ENCODE results near the gene EXOC4.

The EXOC4 gene

DNA sequence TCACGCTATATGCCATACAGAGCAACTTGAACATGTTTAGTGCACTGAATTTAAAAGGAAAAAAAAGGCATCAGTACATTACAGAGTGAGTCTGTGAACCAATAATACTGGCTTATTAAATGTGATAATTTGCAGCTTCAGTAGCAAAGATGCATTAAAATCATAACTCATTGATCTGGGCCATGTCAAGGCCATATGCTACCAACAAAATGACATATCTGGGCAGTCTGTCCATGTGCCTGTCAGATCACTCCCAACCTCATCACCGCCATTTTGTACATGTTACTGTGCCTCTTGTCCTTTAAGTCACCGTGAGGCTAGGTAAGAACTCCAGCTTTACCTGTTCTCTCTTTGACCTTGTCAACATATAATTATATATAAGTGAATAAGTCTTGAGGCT, 566.8 kb downstream of the EXOC4 start:
- TF ChIP-seq, protein P1, sequence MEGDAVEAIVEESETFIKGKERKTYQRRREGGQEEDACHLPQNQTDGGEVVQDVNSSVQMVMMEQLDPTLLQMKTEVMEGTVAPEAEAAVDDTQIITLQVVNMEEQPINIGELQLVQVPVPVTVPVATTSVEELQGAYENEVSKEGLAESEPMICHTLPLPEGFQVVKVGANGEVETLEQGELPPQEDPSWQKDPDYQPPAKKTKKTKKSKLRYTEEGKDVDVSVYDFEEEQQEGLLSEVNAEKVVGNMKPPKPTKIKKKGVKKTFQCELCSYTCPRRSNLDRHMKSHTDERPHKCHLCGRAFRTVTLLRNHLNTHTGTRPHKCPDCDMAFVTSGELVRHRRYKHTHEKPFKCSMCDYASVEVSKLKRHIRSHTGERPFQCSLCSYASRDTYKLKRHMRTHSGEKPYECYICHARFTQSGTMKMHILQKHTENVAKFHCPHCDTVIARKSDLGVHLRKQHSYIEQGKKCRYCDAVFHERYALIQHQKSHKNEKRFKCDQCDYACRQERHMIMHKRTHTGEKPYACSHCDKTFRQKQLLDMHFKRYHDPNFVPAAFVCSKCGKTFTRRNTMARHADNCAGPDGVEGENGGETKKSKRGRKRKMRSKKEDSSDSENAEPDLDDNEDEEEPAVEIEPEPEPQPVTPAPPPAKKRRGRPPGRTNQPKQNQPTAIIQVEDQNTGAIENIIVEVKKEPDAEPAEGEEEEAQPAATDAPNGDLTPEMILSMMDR (IDR thresholded peaks at IDR 0.05): no peak
- H3K4me3 ChIP-seq: no peak overlapping the region
- H3K9me3 ChIP-seq: no peaks in the 10 kb centered on the region
- peaks cover 7 to 17% (median 15%) of the 10 kb centered on the region in 3 donors for H3K36me3 ChIP-seq
- no peaks in the 10 kb centered on the region for H3K27me3 ChIP-seq
- no peaks in the 10 kb centered on the region for H3K4me1 ChIP-seq
- DNase-seq: no peak
- H3K27ac ChIP-seq: no peak overlapping the region
- intact Hi-C loops (cut with DNase I; ENCODE audit: low total_unique reads): no loop called here

GRCh38 chr7:133820584-133820983, 567.7 kb downstream of the EXOC4 start:
- H3K27ac ChIP-seq: no peak overlapping the region
- H3K27me3 ChIP-seq: no peaks in the 10 kb centered on the region
- H3K36me3 ChIP-seq: peaks cover 7 to 17% (median 15%) of the 10 kb centered on the region in 3 donors
- DNase-seq: no peak
- intact Hi-C loops (cut with DNase I; ENCODE audit: low total_unique reads): no loop called here
- no peaks in the 10 kb centered on the region for H3K9me3 ChIP-seq
- no peaks in the 10 kb centered on the region for H3K4me1 ChIP-seq
- TF ChIP-seq, protein P1 (IDR thresholded peaks at IDR 0.05): no peak
- no peak overlapping the region for H3K4me3 ChIP-seq

- no peak for DNase-seq
- intact Hi-C loops (cut with DNase I; ENCODE audit: low total_unique reads): no loop called here
These were observed 568.3 kb downstream of the EXOC4 start for GRCh38 chr7:133821171-133821570.

GRCh38 chr7:133822001-133822641, 569.2 kb downstream of the EXOC4 start:
- DNase-seq: no peak
- TF ChIP-seq, protein P1 (IDR thresholded peaks at IDR 0.05): no peak
- Histone ChIP-seq H3K4me1 (no peaks in the 10 kb centered on the region), H3K9me3 (no peaks in the 10 kb centered on the region), H3K27me3 (no peaks in the 10 kb centered on the region), H3K36me3 (peaks cover 7 to 22% (median 14%) of the 10 kb centered on the region in 3 donors), H3K4me3 (no peak overlapping the region), H3K27ac (no peak overlapping the region)
- intact Hi-C loops (cut with DNase I; ENCODE audit: low total_unique reads): no loop called here

More at GRCh38 chr7:133821171-133821570, 568.3 kb downstream of the EXOC4 start:
- Histone ChIP-seq H3K27me3 (no peaks in the 10 kb centered on the region), H3K4me1 (no peaks in the 10 kb centered on the region), H3K4me3 (no peak overlapping the region), H3K27ac (no peak overlapping the region), H3K9me3 (no peaks in the 10 kb centered on the region), H3K36me3 (peaks cover 7 to 17% (median 15%) of the 10 kb centered on the region in 3 donors)
- TF ChIP-seq, protein P1 (IDR thresholded peaks at IDR 0.05): no peak

- no peak for DNase-seq
- H3K27ac ChIP-seq: no peak overlapping the region
- H3K4me3 ChIP-seq: no peak overlapping the region
- peaks cover 3 to 15% (median 9%) of the 10 kb centered on the region in 3 donors for H3K36me3 ChIP-seq
- H3K9me3 ChIP-seq: no peaks in the 10 kb centered on the region
- intact Hi-C loops (cut with DNase I; ENCODE audit: low total_unique reads): no loop called here
- no peaks in the 10 kb centered on the region for H3K27me3 ChIP-seq
- H3K4me1 ChIP-seq: no peaks in the 10 kb centered on the region
- TF ChIP-seq, protein P1 (IDR thresholded peaks at IDR 0.05): no peak
These were observed 570.1 kb downstream of the EXOC4 start for GRCh38 chr7:133822868-133823552.
